GM21723 (cell line): Measurements from ENCODE around the gene C20orf141.
"Not testable (repeated sequence)": the region's sequence is repeated elsewhere in the genome, so short reads cannot be mapped to it uniquely, and the experiment has no call there.

Source experiments
- ATAC-seq: cut with Tn5 transposase; IDR thresholded peaks from one replicate; pipeline ENCODE4 v1.9.1; 2021; ENCODE audit warnings: mild to moderate bottlenecking, moderate library complexity; ENCODE audit not compliant: unreplicated experiment

The C20orf141 gene

GRCh38 chr20:2814587-2815051, at the start of gene C20orf141:
TSS of gene C20orf141 (plus strand) at chr20:2814987. CDS start at chr20:2815185, 198 bp downstream.
- ATAC-seq, result no peak

GRCh38 chr20:2767768-2768631, 46.8 kb upstream of the C20orf141 start:
- ATAC-seq, result no peak

DNA sequence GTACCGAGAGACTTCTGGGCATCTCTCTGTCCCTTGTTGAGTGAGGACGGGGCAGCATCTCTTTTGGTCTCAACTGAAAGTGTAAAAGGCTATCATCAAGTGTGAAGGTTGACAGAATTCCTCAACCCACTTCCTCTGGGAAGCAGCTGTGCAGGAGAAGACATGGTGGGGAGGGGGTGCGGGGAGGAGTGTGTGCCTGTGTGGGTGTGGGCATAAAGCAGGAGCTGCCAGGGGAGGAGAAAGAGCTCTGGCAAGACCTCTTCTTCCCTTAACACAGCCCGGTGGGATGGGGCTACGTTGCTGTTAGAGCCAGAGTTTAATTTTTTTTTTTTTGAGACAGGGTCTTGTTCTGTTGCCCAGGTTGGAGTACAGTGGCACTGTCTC, 46.2 kb upstream of the C20orf141 start:
- ATAC-seq, result no peak

DNA sequence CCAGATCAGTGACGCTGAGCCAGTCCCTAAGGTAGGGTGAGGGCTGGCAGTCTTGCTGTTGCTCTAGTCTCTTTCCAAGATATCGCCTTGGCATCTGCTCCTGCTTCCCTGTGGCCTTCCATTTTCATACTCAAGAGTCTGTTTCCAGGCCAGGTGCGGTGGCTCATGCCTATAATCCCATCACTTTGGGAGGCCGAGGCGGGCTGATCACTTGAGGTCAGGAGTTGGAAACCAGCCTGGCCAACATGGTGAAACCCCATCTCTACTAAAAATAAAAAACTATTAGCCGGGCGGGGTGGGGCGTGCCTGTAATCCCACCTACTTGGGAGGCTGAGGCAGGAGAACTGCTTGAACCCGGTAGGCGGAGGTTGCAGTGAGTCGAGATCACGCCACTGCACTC, 44.7 kb upstream of the C20orf141 start:
- not testable (repeated sequence) for ATAC-seq

- no peak for ATAC-seq
Observed at GRCh38 chr20:2771631-2772080, 43.1 kb upstream of the C20orf141 start.

GRCh38 chr20:2773812-2774211, 41.0 kb upstream of the C20orf141 start:
- ATAC-seq, result no peak

DNA sequence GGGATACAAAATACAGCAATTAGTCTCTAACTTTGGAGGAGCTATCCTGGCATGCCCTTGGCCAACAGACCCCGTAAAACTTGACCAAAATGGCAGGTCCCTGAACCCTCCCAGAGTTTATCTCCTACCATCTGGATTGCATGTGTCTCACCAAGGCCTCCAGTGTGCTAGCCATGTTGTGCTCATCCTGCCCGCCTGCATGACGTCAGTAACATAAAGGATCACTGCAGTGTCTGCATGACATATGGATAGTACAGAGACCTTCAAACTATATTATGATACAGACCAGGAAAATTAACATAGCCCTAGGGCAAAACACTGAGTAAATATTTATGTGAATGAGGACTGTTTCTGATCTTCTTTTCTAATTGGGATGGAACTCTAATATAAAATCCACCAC, 39.6 kb upstream of the C20orf141 start:
- no peak for ATAC-seq

DNA sequence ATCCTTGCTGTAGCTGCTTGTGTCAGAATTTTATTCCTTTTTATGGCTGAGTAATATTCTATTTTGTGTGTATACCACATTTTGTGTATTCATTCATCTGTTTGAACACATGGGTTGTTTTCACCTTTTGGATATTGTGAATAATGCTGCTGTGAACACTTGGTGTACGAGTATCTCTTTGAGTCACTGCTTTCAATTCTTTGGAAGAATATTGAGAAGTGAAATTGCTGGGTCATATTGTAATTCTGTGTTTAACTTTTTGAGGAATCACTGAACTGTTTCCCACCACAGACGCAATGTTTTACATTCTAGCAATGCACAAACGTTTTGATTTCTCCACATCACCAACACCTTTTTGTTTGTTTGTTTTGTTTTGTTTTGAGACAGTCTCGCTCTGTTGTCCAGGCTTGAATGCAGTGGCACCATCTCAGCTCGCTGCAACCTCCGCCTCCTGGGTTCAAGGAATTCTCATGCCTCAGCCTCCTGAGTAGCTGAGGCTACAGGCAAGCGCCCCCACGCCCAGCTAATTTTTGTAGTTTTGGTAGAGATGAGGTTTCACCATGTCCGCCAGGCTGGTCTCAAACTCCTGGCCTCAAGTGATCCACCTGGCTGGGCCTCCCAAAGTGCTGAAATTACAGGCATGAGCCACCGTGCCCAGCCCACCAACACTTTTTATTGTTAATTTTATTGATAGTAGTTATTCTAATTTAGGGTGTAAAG, 36.0 kb upstream of the C20orf141 start:
- no peak for ATAC-seq

GRCh38 chr20:2780948-2781347, 33.8 kb upstream of the C20orf141 start:
- no peak for ATAC-seq

- ATAC-seq, result no peak
Observed at GRCh38 chr20:2783908-2784566, 30.8 kb upstream of the C20orf141 start.

GRCh38 chr20:2793471-2793870, 21.3 kb upstream of the C20orf141 start:
- ATAC-seq, result no peak

GRCh38 chr20:2794202-2794748, 20.5 kb upstream of the C20orf141 start:
- ATAC-seq, result no peak

DNA sequence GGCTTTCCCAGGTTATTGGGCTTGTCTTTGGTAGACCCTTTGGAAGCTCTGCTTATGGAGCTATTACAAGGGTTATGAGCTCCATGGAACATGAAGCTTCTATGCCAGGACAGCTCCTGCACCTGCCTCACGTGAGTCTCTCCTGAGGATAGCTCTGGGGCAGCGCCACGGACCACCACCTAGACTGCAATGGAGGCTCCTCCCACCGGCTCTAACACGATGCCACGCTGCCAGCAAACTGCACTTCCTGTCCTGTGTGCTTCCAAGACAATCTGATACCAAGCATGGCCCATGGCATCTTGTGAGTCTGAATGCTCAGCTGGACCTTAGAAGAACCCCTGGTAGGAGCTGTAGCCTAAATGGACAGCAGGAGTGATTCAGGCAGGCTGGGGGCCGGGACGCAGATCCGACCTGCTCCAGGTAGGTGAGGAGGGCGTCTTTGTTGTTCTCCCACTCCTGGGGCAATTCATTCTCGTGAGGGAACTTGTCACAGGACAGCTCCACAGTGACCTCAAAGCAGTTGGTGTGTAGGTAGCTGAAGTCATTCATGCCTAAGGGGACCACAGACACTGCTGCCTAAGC, 19.8 kb upstream of the C20orf141 start:
- ATAC-seq, result no peak

- ATAC-seq, result no peak
Observed at GRCh38 chr20:2795451-2795850, 19.3 kb upstream of the C20orf141 start.

DNA sequence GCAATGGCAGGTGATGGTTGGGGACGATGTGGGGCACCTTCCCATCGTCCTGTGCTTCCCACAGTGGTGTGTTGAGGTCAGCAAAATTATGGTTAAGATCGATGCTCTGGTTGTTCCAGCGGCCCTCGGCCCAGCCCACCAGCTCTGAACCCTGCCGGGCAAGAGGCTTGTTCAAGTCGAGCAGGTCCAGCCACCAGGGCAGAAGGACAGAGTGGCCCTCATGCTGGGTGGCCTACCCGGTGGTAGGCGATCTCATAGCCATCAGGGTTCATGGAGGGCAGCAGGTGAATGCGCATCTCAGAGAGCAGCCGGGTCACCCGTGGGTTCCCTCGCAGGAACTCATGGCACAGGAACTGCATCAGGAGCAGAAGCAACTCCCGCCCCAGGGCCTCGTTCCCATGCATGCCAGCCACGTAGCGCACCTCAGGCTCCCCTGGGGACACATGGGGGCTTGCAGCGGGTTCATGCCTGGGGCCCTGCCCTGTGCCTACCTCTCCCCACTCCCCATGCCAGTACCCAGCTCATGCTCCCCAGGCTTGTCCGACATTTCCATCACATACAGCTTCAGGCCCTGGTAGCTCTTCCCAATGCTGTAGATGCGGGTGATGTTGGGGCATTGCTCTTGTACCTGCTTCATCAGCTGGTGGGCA, 18.7 kb upstream of the C20orf141 start:
- ATAC-seq, result no peak

DNA sequence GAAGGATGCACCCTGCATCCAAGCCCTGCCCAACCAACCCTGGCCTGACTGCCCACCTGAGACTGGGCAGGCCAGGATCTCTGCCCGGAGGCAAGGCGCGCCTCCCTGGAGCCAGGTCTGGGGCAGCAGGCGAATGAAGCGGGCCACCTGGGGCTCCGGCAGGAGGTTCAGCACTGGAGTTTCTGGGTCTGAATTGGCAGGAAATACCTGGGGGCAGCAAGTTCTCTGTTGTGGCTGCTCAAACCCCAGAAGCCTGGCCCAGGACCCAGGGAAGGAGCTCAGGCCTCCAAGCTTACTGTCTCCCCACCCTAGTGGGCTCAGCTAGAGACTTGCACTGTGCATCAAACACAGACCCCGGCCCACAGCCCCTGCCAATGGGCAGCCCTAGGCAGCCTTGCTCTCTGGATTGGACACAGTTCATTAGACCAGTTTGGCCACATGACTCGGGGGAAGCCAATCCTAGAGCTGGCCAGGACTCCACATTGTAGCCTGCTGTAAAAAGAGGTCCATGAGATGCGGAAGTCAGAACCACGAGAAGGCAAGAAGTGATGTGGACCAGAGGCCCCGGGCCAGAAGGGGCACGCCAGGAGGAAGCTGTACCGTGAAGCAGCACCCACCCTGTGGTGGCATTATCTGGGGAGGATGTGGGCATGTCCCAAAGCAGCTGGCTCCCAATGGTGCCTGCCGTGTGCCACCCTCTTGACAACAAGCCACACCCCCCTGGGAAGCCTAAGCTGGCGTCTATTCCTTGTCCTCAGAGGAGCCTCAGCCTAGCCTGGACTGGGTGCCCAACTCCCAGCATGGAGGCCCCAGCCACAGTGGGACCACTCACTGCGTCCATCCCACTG, 17.4 kb upstream of the C20orf141 start:
- no peak for ATAC-seq

DNA sequence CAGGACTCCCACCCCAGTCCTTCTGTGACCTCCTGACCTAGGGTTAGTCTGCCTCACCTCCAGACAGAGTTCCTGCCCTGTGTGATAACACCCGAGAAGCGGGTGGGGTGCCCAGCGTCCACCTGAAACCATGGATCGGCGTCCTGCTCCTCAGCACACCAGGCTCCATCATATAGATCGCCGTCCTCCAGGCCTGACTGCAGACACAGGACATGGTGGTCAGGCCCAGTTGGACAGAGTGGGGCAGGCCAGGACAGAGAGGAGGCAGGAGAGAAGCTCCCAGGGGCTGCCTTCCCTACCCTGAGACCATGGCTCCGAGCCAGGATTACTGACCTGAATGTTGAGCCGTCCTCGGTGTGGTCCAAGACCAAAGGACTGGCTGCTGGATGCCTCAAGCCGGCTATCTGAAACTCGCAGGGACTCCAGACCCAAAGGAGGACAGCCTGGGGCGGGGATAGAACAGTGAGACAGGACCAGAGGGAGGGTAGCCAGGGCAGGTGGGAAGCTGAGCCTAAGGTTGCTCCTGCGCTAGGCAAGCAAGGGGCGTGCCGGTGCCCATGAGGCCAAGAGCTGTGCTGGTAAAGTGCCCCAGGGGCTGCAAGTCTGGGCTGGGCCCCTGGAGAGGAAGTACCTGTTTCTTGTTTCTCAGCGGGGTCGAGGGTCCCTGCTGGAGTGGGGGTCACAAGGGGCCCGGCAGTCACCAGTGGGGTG, 16.5 kb upstream of the C20orf141 start:
- ATAC-seq, result no peak

DNA sequence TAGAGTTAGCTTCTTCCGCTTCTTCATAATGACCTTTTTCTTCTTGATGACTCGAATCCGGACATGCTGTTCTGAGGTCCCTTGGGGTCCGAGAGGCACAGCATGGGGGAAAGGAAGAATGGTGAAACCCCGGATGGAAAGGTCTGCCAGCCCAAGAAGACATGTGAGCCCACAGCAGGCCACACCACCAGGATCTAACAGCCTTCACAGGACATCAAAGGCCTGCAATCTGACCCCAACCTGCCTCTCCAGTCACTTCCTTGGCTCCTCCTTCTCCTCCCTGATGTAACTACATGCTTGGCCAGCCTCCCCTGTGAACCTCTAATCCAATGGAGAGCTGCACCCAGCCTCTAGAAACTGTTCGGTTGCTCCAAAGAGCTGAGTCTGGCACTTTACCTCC, 16.0 kb upstream of the C20orf141 start:
- ATAC-seq, result no peak

DNA sequence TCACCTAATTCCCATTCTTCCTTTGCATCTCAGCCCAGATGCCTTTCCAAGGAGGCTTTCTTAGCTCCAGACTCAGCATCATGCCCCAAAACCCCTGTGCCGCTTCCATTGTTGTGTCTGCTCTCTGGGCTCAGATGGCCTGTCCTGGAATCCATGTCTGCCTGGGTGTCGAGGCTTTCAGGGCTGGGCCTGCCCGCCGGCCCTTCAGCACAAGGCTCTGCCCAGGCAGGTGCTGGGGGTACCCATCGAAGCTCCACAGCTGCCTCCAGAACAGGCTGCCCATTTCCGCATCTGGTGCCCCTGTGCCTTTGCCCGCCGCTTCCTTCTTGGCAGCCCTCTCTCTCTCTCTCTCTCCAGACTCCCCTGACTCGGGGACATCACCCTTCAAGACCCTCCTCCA, 15.5 kb upstream of the C20orf141 start:
- no peak for ATAC-seq
